ENCODE measurements around the gene PCSK6. TPM values are rescaled to one million over a fixed set of nuclear protein-coding genes. Genes with fewer than 3 reads are reported as not detected.

The PCSK6 gene
- total and polyA plus RNA-seq, 2 of the 8 experiments (the other 6 are each of a cell fraction or from before 2014, with no cell fraction given): 1.9 to 4.0 TPM

GRCh38 chr15:101457696-101458095 lies 31.8 kb downstream of the PCSK6 start:
- FAIRE-seq (no peak), DNase-seq (ENCODE audit: low read depth in 1 of 2, low spot score in 2 of 2) (no peak)
- no peak overlapping the region for H3K56ac ChIP-seq (replicated peaks; ENCODE audit: insufficient read length, low read depth, low read length)
- no peaks in the 10 kb centered on the region for H3K27me3 ChIP-seq (replicated peaks in 1 of 4; ENCODE audit: control insufficient read depth in 3 of 4, extremely low read depth in 1 of 4, insufficient read depth in 3 of 4, low read length in 3 of 4)
- H3K4me1 ChIP-seq (replicated peaks in 1 of 4; ENCODE audit: control insufficient read depth in 3 of 4, insufficient read depth in 4 of 4, low read length in 3 of 4): peaks cover 0 to 6% (median 0%) of the 10 kb centered on the region in 4 experiments; a peak in 3 of 7 replicates
- no peak overlapping the region for H3K18ac ChIP-seq (ENCODE audit: extremely low read depth, low read length)
- no peak for TF ChIP-seq NANOG (IDR thresholded peaks at IDR 0.05; ENCODE audit: insufficient read depth, low read depth, low read length, poor library complexity, severe bottlenecking)
- TF ChIP-seq SIRT6 (IDR thresholded peaks at IDR 0.05; ENCODE audit: low read length): no peak
- TF ChIP-seq TBP (IDR thresholded peaks at IDR 0.05; ENCODE audit: low read depth, low read length): no peak
- TF ChIP-seq, protein P1, sequence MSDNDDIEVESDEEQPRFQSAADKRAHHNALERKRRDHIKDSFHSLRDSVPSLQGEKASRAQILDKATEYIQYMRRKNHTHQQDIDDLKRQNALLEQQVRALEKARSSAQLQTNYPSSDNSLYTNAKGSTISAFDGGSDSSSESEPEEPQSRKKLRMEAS (IDR thresholded peaks at IDR 0.05): no peak
- no peak for TF ChIP-seq CHD2 (IDR thresholded peaks at IDR 0.05; ENCODE audit: low read length)
- TF ChIP-seq TAF1 (IDR thresholded peaks at IDR 0.05; ENCODE audit: low read depth, low read length): no peak
- no peak for TF ChIP-seq SP2 (IDR thresholded peaks at IDR 0.05; ENCODE audit: low read length)
- TF ChIP-seq POLR2AphosphoS5 (IDR thresholded peaks at IDR 0.05; ENCODE audit: low read depth, low read length): no peak
- TF ChIP-seq POU5F1 (IDR thresholded peaks at IDR 0.05; ENCODE audit: low read depth, low read length): no peak
- no peak for TF ChIP-seq JUN (IDR thresholded peaks at IDR 0.05; ENCODE audit: low read depth, low read length)
- TF ChIP-seq FOSL1 (IDR thresholded peaks at IDR 0.05; ENCODE audit: insufficient read depth, low read depth, low read length): no peak
- no peaks in the 10 kb centered on the region for H3K23me2 ChIP-seq (ENCODE audit: low read depth, low read length)
- no peak overlapping the region for H2AK5ac ChIP-seq (ENCODE audit: low read depth, low read length)
- H2BK12ac ChIP-seq (ENCODE audit: low read depth, low read length): no peak overlapping the region
- H3K9me3 ChIP-seq (ENCODE audit: insufficient read depth in 2 of 2, low read depth in 1 of 2, low read length in 1 of 2): no peaks in the 10 kb centered on the region
- H2AFZ ChIP-seq (ENCODE audit: low read length): no peak overlapping the region
- no peaks in the 10 kb centered on the region for H3K36me3 ChIP-seq (ENCODE audit: control insufficient read depth in 2 of 4, insufficient read depth in 4 of 4, low read length in 3 of 4)
- no peak overlapping the region for H3K27ac ChIP-seq (ENCODE audit: low read depth, low read length)
- H4K8ac ChIP-seq (ENCODE audit: extremely low read depth, insufficient read depth, low read length): no peak overlapping the region
- no peak overlapping the region for H2BK20ac ChIP-seq (ENCODE audit: low read length)
- H3K9ac ChIP-seq (replicated peaks in 1 of 4; ENCODE audit: extremely low read depth in 1 of 4, low read depth in 3 of 4, low read length in 3 of 4): no peak overlapping the region
- H4K91ac ChIP-seq (replicated peaks; ENCODE audit: insufficient read length, low read length): no peak overlapping the region
- POLR2A ChIA-PET (ENCODE audit: partially characterized antibody): no interaction called here
- H4K20me1 ChIP-seq (replicated peaks in 1 of 2; ENCODE audit: control insufficient read depth in 1 of 2, insufficient read depth in 2 of 2, low read length in 2 of 2): no peaks in the 10 kb centered on the region
- H3K23ac ChIP-seq (ENCODE audit: insufficient read length): no peak overlapping the region
- CTCF ChIA-PET (ENCODE audit: partially characterized antibody): interaction anchor here (1.0 to 1.2 kb wide), 2 partner anchors 22 to 28 kb away, joined by 3 read pairs; no protein-coding TSS in a partner anchor
- no peak overlapping the region for H3K14ac ChIP-seq (ENCODE audit: insufficient read length)
- H3K79me1 ChIP-seq (ENCODE audit: low read depth, low read length): no peaks in the 10 kb centered on the region
- no peak overlapping the region for H3K4me2 ChIP-seq (ENCODE audit: insufficient read depth in 1 of 2, low read depth in 2 of 2, low read length in 2 of 2)
- no peak overlapping the region for H2BK5ac ChIP-seq (ENCODE audit: low read depth, low read length)
- H3K4me3 ChIP-seq (ENCODE audit: extremely low read depth in 1 of 4, insufficient read depth in 2 of 4, low read depth in 3 of 4, low read length in 4 of 4): no peak overlapping the region
- H2BK15ac ChIP-seq (ENCODE audit: low read length): no peak overlapping the region
- no peak overlapping the region for H2BK120ac ChIP-seq (replicated peaks; ENCODE audit: low read depth, low read length)
- WGBS, 2 experiments (ENCODE audit: extremely low coverage in 1 of 2, insufficient coverage in 1 of 2, insufficient read length in 1 of 2, insufficient replicate concordance in 2 of 2, low coverage in 1 of 2, low lambda C conversion rate in 2 of 2, missing lambda C conversion rate in 1 of 2): 78% methylated on average over 9 of the region's 9 CpGs; no CpG with 5 or more reads in 1 of the 2 experiments
- no peak overlapping the region for H3K4ac ChIP-seq (replicated peaks; ENCODE audit: insufficient read length, low read depth, low read length)
- no peak overlapping the region for H4K5ac ChIP-seq (ENCODE audit: insufficient read length, low read depth, low read length)
- H3K79me2 ChIP-seq (ENCODE audit: control insufficient read depth in 1 of 2, insufficient read depth in 2 of 2, low read length in 2 of 2): no peaks in the 10 kb centered on the region

Data from H1 (cell line).